ENCODE data around the gene KLF16.

The KLF16 gene

GRCh38 chr19:1808395-1808731, 55.0 kb downstream of the KLF16 start:
- DNase-seq (ENCODE audit: low read depth in 3 of 3): no peak

- no peak for DNase-seq (ENCODE audit: low read depth in 3 of 3)
These were observed 55.5 kb downstream of the KLF16 start for GRCh38 chr19:1807695-1808394.

GRCh38 chr19:1807030-1807694, 56.2 kb downstream of the KLF16 start:
- no peak for DNase-seq (ENCODE audit: low read depth in 3 of 3)

- no peak for DNase-seq (ENCODE audit: low read depth in 3 of 3)
These were observed 57.0 kb downstream of the KLF16 start for GRCh38 chr19:1806184-1807029.

- no peak for DNase-seq (ENCODE audit: low read depth in 3 of 3)
These were observed 57.8 kb downstream of the KLF16 start for GRCh38 chr19:1805401-1806183.

GRCh38 chr19:1804858-1805257, 58.5 kb downstream of the KLF16 start:
- DNase-seq (ENCODE audit: low read depth in 3 of 3): no peak

All from stimulated activated CD4-positive, alpha-beta T cell treated with anti-CD3 and anti-CD28 coated beads, TNF-alpha, amount 100 ng/mL, for 48 hours (primary cell).